Jurkat, Clone E6-1 (cell line): ENCODE data around the gene NTRK3.
"Not testable (repeated sequence)": the region's sequence is repeated elsewhere in the genome, so short reads cannot be mapped to it uniquely, and the experiment has no call there.

Experiments
- DNase-seq: peaks from one replicate; pipeline ENCODE4 v3.0.0-alpha.2; 2011; ENCODE audit warnings: low read depth, low spot score
- H3K4me3 ChIP-seq: 2 replicates; pipeline ENCODE4 v1.5.1; 2011; ENCODE audit warnings: mild to moderate bottlenecking, low read length, control low read depth, moderate library complexity

The NTRK3 gene

DNA sequence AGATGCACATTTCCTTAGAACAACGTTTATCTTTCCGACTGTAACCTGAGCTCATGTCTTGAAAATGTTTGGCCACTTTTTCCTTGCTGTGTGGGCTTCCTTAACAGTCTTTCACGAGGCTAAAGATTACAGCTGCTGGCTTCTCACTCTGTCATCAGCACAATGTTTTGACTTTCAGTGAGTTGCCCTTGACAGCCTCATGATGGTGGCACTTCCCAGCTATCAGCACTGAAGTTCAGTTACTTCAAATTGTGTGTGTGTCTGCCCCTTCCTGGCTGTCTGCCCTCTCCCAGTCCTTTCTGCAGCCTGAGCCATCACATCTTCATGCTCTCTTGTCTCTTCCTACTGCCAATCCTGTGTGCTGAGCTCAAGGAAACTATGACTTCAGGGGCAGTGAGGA is 152.2 kb downstream of the NTRK3 start:
- no peak overlapping the region for H3K4me3 ChIP-seq
- DNase-seq = no peak

DNA sequence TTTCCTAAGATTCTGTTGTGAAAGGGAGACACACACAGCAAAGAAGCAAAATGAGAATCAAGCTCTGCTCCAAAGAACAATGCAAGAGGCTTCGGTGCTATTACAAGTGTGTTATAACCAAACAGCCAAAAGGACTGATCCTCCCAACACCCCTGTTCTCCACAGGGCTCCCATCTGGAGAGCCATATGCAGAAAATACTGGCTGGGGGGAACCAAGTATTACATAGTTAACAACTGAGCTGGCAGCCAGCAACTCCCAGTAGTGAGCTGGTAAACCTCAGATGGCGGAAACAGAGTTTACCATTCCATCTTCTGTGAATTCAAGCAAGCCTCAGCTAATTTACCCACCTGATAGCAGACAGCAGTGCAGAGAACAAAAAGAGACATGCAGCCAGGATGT is 156.4 kb downstream of the NTRK3 start:
- no peak overlapping the region for H3K4me3 ChIP-seq
- no peak for DNase-seq

DNA sequence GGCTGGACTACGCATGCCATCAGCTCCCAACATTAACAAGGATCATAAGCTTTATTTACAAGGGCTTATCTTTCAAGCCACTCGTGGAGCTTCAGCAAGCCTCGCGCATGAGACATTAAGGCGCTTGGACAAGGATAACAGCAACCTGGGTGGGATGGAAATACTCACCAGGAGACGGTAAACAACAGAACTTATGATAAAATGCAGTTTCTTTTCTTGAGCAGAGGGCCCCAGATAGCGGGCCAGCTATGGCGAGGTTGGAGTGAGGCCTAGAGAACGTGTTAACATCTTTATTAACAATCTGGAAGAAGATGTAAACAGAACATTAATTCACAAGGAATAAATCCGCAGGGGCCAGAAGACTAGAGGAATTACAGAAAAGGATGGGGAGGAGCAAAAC is 158.2 kb downstream of the NTRK3 start:
- no peak for DNase-seq

DNA sequence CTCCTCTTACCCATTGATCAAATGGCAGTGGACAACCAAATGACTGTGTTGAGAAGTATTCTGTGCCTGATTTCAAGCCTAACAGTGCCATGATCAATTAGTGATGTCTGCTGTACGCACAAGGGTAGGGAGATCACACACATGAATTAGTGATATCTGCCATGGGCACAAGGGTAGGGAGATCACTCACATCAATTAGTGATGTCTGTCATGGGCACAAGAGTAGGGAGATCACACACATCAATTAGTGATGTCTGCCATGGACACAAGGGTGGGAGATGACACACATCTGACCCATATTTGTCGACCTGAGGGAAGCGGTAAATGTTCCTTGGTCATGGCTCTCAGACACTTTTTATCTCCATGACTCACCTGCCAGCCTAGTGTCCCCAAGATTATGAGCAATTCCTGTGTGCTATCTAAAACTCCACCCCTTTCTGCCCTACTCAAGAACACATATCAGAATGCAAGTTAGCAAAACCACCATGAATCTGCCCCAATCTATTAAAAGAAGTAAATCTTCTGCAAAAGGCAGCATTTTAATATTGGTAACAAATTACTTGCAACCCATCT is 165.0 kb downstream of the NTRK3 start:
- no peak for DNase-seq
- no peak overlapping the region for H3K4me3 ChIP-seq

More for the DNA sequence above, 158.2 kb downstream of the NTRK3 start:
- no peak overlapping the region for H3K4me3 ChIP-seq

DNA sequence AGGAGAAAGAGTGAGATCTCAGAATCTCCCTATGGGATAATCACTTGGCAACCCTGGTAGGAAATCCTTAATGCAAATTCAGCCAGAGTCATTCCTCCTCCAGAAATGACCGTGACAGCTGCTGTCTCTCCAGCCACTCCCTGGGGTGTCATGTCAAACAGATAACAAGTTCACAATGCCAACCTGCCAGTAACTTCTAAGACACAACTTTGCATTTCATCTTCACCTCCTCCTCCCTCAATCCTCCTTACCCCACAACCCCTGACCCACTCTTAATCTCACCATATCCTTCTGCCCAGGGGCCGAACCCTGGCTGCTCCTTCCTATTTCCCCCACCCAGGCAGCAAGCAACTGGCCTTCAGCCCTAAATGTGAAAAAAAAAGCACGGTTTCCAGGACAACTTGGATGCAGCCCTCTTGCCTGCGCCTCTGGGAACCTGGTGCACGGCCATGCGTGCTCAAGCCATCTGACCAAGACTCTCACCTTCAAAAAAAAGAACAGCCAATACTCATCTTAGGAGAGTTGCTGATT is 166.0 kb downstream of the NTRK3 start:
- DNase-seq = no peak
- H3K4me3 ChIP-seq = no peak overlapping the region

DNA sequence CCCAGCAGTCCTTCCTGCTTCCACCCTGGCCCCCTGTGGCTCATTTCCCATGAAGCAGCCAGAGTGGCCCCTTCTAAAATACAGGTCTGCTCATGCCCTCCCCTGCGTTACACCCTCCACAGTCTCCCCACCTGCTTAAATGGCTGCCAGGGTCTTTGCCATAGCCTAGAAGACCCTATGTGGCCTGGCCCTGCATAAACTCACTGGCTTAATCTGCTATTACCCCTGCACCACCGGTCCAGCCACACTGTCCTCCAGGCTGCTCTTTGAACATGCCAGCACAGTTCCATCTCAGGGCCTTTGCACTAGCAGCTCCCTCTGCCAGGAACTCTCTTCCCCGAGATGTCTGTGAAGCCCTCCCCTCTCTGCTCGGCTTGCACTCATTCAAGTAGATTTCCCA is 166.8 kb downstream of the NTRK3 start:
- H3K4me3 ChIP-seq = no peak overlapping the region
- DNase-seq = no peak

DNA sequence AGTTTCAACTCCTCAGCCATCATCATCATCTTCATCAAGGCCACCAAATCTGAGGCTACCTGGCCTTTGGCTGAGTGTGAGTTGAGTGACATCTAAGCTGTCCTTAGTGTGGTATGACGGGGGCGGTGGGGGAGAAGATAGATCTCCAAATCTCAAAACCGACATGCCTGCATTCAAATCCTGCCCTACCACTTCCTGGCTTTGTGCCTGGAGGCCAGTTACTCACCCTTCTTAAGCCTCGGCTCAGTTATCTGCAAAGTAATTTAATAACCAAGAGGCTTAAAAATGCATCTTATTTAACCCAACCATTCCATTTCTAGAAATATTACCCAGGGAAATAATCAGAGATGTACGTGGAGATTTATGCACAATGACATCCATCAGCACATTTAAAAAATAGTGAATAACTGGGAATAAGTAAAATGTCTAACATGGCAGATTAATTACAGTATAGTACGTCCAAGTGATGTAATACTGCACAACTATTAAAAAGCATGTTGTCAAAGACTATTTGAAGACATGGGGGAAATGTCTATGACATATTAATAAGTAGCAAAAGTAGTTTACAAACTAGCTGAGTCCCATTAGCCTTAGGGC is 167.4 kb downstream of the NTRK3 start:
- H3K4me3 ChIP-seq = no peak overlapping the region
- DNase-seq = no peak

DNA sequence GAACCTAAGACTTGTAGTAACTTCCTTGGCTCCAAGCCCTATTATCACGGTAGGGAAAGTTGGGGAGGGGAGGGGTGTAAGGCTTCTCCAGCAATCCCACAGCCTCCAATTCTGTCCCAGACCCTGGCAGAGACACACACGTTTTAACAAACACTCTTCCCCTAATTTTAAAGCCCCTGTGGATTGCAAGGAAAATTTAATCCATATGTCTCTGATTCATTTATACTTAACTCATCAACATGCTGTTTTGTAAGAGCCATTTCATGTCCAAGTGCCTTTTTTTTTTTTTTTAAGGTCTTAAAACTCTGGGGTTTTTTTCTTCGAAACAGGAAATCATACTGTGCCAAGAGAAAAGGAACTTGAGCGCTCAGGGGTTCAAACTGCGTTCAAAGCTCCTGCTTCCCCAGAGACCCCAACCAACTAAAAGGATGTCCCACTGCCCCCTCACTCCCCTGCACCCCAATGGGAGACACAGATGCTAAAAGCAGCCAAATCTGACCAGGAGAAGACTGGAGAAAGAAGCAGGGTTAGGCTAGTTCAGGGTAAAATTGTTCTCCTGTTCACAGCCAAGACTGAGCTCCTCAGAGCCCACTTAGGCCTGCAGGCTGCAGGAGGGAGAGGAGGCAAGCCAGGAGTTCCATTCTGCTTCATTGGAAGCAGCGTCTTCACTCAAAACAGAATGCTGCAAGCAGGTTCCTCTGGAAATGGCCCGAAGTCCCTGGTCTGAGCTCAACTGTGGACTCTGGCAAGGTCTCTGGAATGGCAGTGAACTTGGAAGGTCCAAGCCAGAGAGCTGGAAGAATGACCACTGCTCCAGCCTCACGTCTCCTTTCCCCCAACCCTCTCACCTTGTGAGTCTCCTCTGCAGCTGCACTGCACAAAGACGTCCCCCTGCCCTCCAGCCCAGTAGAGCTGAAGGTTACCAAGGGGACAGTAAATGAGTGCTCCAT is 172.5 kb downstream of the NTRK3 start:
- H3K4me3 ChIP-seq = no peak overlapping the region
- DNase-seq = no peak

DNA sequence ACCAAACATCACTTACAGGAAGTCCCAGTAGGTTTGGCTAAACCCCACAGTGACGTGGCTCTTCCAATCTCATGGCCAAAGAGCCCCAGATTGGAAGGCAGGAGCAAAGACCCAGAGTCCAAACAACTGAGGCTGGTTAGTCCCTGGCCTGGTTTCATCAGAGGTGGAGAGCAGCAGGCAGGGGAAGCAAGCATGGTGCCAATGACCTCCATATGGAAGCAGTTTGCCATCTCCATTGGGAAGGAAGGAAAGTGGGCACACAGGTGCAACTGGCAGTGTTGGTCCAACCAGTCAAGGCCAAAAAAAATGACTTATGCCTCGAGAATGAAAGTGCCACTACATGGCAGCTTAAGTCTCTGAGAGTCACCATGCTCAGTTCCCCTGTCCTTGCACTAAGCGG is 175.9 kb downstream of the NTRK3 start:
- no peak for DNase-seq
- H3K4me3 ChIP-seq = no peak overlapping the region

DNA sequence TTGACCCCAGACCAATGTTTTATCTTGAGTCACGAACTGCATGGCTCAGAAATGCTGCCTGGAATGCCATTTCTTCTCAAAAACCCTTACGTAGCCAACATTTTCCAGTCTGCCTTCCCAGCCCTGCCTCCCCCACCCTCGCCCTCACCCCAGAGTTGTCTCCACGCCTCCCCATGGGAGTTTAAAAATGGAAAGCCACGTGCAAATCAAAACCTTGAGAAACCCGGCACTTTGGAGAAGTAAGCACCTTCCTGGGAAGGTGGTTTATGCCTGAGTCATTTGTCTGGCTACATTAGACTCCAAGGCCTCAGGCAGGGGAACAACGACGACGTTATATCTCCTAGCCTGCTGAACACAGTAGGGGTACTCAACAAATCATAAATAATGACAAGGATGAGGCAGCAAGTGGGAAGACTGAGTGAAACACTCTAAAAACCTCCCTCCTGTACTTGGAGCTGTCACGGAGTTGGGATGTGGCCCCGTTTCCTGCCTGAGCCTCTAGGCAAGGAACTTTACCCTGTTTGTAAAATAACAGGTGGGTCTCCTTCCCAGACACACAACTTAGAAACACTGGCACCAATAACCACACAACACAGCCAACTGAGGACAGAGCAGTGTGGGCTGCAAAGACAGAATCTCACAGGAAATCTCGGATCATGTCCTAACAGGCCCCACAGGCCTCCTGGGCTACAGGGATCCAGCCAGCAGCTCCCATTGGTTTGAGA is 179.1 kb downstream of the NTRK3 start:
- no peak for DNase-seq
- no peak overlapping the region for H3K4me3 ChIP-seq

DNA sequence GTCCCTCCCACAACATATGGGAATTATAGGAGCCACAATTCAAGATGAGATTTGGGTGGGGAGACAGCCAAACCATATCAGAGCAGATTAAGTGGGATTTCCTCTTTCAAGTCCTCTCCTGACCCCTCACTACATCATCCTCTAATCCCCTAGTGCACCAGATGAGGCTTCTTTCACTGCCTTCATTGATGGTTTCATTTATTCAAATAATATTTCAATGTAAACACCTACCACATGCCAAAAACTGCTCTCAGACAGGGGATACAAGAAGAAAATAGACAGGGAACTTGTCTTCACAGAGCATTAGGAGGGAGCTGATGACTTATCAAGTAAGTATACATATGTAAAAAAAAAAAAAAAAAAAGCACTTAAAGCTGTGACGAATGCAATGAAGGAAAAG is 180.2 kb downstream of the NTRK3 start:
- no peak overlapping the region for H3K4me3 ChIP-seq
- no peak for DNase-seq

DNA sequence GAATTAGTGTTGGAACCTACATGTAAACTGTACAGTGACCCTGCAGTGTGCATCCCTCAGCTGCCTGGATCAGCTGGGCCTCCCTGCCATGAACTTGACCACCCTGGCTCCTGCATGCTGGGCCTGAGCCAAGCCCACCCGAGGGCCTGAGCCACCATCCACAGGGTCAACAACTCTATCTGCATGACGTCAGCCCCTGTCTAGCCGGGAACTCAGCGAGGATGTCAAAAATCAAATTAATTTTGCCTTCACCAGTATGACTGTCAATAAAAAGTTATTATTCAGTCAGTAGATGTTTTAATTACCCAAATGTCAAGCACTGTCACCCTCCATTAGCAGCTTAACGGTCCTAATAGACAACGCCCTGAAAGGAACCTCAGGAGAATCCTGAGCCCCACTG is 181.4 kb downstream of the NTRK3 start:
- H3K4me3 ChIP-seq = no peak overlapping the region
- DNase-seq = no peak

DNA sequence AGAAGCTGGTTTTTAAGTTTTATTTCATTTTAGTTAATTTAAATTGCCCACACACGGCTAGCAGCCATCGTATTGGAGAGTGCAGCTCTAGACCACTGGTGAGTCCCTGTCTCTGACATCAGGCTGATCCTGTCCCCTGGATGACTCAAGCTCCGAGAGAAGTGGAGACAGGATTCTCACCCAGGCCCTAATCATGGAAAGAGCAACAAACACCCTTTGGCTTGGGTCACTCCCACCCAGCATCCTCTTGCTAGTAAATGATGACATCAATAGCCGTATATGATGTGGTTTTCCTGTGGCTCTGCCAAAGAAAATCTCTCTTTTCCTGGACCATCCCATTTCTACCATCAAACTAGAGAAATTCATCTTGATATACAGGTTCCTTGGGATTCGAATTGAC is 182.2 kb downstream of the NTRK3 start:
- DNase-seq = no peak
- no peak overlapping the region for H3K4me3 ChIP-seq

DNA sequence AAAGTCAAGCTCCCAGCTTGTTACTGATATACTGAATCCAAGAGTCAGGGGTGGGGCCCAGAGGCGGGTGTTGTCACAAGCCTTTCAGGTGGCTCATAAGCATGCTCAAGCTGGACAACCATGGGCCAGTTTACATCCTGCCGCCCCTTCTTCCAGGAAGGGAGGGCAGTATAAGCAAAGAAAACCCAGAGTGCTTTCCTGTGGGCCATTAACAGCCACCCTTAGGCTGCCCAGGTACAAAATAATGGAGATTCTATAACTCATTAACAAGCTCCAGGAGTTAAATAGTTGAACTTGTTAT is 183.2 kb downstream of the NTRK3 start:
- DNase-seq = no peak

DNA sequence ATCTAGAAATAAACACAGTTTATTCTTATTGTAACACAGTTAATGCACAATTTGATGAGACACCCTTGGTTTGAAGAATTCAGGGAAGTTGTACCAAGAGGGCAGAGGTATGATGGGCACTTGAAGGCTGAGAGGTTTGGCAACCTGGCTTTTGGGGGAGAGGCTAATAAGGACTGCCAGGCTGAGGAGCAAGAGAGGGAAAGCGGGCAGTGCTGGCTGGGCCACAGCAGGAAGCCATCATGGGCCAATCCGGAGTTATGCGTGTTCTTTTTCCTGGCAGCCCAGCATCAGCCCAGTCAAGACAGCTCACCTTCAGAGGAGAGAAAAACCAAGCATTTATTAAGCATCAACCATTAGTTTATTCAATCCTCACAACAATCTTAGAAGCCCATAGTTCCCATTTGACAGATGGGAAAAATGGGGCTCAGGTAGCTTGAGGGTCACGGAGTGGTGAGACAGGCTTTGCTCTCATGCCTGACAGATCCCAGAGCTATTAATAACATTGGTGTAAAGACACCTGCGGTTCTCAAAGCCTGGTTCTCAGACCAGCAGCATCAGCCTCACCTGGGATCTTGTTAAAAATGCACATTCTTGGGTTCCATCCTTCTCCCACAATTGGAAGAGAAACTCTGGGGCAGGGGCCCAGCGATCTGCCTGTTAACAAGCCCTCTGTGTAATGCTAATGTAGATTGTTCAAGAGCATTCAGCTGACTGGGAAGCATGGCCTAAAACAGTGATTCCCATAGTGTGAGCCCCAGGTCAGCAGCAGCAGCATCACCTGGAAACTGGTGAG is 183.7 kb downstream of the NTRK3 start:
- H3K4me3 ChIP-seq = no peak overlapping the region
- no peak for DNase-seq

More for the DNA sequence above, 183.2 kb downstream of the NTRK3 start:
- H3K4me3 ChIP-seq = no peak overlapping the region

DNA sequence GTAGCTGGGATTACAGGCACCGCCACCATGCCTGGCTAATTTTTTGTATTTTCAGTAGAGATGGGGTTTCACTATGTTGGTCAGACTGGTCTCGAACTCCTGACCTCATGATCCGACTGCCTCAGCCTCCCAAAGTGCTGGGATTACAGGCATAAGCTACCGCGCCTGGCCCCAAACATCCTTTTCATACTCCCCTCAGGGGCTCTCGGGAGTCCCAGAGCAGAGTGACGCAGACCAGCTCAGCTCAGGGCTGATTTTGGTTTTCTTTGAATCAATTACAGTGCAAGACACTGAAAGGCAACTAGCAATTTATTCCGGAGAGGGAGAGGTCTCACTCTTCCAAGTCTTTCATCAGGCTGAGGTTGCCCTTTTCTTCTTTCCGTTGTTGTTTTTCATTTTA is 184.4 kb downstream of the NTRK3 start:
- not testable (repeated sequence) for H3K4me3 ChIP-seq, DNase-seq

DNA sequence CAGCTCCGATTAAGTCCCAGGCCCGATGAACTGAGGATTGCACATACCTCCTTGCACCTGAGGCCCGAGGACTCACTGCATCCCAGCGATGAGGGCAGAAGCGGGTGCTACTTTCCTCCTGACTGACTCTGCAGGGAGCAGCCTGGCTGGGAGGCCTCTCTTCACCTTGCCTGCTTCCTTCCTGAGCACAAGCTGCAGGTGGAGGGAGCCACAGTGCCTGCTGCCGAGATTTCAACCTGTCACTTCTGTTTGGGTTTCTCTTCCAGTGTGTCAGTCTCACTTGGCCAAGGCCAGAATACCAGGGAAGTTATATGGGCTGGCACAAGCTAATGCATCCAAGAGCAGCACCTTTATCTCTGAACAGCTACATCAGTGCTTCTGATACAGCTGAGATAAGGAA is 185.4 kb downstream of the NTRK3 start:
- H3K4me3 ChIP-seq = no peak overlapping the region
- no peak for DNase-seq

DNA sequence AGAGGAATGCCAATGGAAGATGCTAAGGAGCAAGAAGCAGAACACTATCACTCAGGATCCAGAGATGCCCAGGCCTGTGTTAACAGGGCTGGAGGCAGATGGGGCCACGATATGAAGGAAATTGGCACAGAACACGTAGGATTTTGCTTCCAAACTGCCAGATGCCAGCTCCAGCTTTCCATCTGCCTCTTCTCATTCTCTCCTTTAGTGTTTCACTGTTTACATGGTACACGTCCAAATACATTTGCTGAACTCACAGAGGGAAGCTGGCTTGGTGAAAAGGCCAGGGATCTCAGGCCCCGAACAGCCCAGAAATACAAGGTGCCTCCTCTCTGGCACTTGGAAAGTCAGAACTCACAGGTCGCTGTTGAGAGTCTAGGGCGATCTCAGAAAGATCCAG is 187.0 kb downstream of the NTRK3 start:
- DNase-seq = no peak
- H3K4me3 ChIP-seq = no peak overlapping the region

DNA sequence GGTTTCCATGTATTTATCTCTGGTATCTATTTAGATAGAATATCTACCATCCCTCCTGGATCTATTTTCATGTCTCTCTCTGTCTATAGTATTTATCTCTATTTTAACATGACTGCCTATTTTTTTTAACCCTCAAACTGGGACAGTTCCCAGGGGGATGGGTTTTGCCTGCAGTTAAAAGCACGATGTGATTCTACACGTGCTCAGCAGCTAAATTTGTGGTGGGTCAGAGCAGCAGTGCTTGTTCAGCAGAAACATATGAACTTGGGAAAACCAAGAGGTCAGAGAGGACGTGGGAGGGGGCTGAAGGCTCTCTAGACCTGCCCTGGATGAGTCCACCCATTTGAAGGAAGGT is 189.2 kb downstream of the NTRK3 start:
- H3K4me3 ChIP-seq = no peak overlapping the region
- DNase-seq = no peak
